HepG2 (cell line): Measurements from ENCODE around the gene SUB1. TPM values are rescaled to one million over a fixed set of nuclear protein-coding genes. Genes with fewer than 3 reads are reported as not detected.

ENCODE experiments used
- CREB1 ChIP-seq, 2 experiments: fragments of 450-650 bp in 1 of 2; IDR thresholded peaks; 2 replicates each; pipeline ENCODE4 v1.6.1; 2016 to 2017; ENCODE audit warnings: control low read depth in 1 of 2, mild to moderate bottlenecking in 1 of 2, missing compliant biosample characterization in 1 of 2, missing genetic modification characterization in 1 of 2
- DBP ChIP-seq: sonication (generic); formaldehyde crosslinking; IDR thresholded peaks from 2 replicates; pipeline ENCODE4 v1.4.0; 2020; ENCODE audit warnings: missing genetic modification reagents; ENCODE audit errors: not compliant biosample characterization
- FOXK2 ChIP-seq: fragments of 450-650 bp; IDR thresholded peaks from 2 replicates; pipeline ENCODE4 v1.6.1; 2016
- GABPA ChIP-seq, 2 experiments: IDR thresholded peaks; 2 replicates each; pipeline ENCODE4 v1.6.1; 2011 to 2016; ENCODE audit warnings: low read depth in 2 of 2, low read length in 1 of 2, missing biosample characterization in 1 of 2, missing genetic modification characterization in 1 of 2
- GATAD2A ChIP-seq: IDR thresholded peaks from 2 replicates; pipeline ENCODE4 v1.6.1; 2016
- KDM1A ChIP-seq: IDR thresholded peaks from 2 replicates; pipeline ENCODE4 v1.6.1; 2016; ENCODE audit warnings: missing compliant biosample characterization
- KLF12 ChIP-seq: sonication (generic); formaldehyde crosslinking; IDR thresholded peaks from 2 replicates; pipeline ENCODE4 v1.4.0; 2020; ENCODE audit warnings: missing genetic modification reagents, borderline replicate concordance
- MIXL1 ChIP-seq: IDR thresholded peaks from 2 replicates; pipeline ENCODE4 v1.6.1; 2016
- PREB ChIP-seq: sonication (generic); formaldehyde crosslinking; IDR thresholded peaks from 2 replicates; pipeline ENCODE4 v1.4.0; 2020; ENCODE audit warnings: missing genetic modification reagents
- RFX3 ChIP-seq: IDR thresholded peaks from 2 replicates; pipeline ENCODE4 v1.6.1; 2016; ENCODE audit warnings: missing biosample characterization, missing genetic modification reagents
- SRSF1 ChIP-seq: fragments of 200-400 bp; formaldehyde crosslinking; optimal IDR thresholded peaks from 2 replicates; pipeline ENCODE3; 2017; ENCODE audit warnings: mild to moderate bottlenecking, low read depth, low read length, moderate library complexity
- STAG1 ChIP-seq: sonication (generic); formaldehyde crosslinking; IDR thresholded peaks from 2 replicates; pipeline ENCODE4 v1.4.0; 2020; ENCODE audit warnings: missing genetic modification reagents
- TBX2 ChIP-seq: sonication (generic); formaldehyde crosslinking; IDR thresholded peaks from 2 replicates; pipeline ENCODE4 v1.5.0; 2020; ENCODE audit warnings: missing genetic modification reagents, mild to moderate bottlenecking, borderline replicate concordance
- TSC22D2 ChIP-seq: sonication (generic); formaldehyde crosslinking; IDR thresholded peaks from 2 replicates; pipeline ENCODE4 v1.5.1; 2020; ENCODE audit warnings: missing genetic modification reagents, mild to moderate bottlenecking, borderline replicate concordance
- WIZ ChIP-seq: sonication (generic); formaldehyde crosslinking; IDR thresholded peaks from 2 replicates; pipeline ENCODE4 v1.5.1; 2020; ENCODE audit warnings: mild to moderate bottlenecking, missing genetic modification reagents
- ZNF136 ChIP-seq: sonication (generic); formaldehyde crosslinking; IDR thresholded peaks from 2 replicates; pipeline ENCODE4 v1.8.1; 2022; ENCODE audit warnings: low read depth, mild to moderate bottlenecking, moderate library complexity, missing genetic modification reagents
- ZNF513 ChIP-seq: sonication (generic); formaldehyde crosslinking; conservative IDR thresholded peaks from 2 replicates; pipeline ENCODE4 v1.5.0; 2020; ENCODE audit warnings: missing genetic modification reagents
- ZNF644 ChIP-seq: IDR thresholded peaks from 2 replicates; pipeline ENCODE4 v1.6.1; 2016; ENCODE audit warnings: low read depth
- ZNF740 ChIP-seq: sonication (generic); formaldehyde crosslinking; IDR thresholded peaks from 2 replicates; pipeline ENCODE4 v1.4.0; 2020; ENCODE audit warnings: missing genetic modification reagents
- ZSCAN22 ChIP-seq: sonication (generic); formaldehyde crosslinking; IDR thresholded peaks from 2 replicates; pipeline ENCODE4 v1.4.0; 2020; ENCODE audit warnings: mild to moderate bottlenecking, missing genetic modification reagents
- polyA plus RNA-seq, 8 experiments: library from polyadenylated mRNA; depleted of rRNA in 3 of 8; stranded (reverse) in 7 of 8; unstranded in 1 of 8; fragments of >200 nt; fragmentation: Illumina TruSeq in 4 of 8; extraction: Trizol in 4 of 8; gene quantifications; 2 replicates each; pipeline versions ENCODE4 v1.2.1 to v1.2.3, GENCODE V29; 2011 to 2016; ENCODE audit warnings: low read depth in 4 of 8, missing spikeins in 1 of 8, mixed read lengths in 1 of 8; ENCODE audit not compliant: insufficient read depth in 1 of 8
- total RNA-seq, 5 experiments: library from RNA; depleted of rRNA; stranded (reverse); fragments of >200 nt; fragmentation: Illumina TruSeq; extraction: Trizol; gene quantifications; 2 replicates each; pipeline ENCODE4 v1.2.3, GENCODE V29; 2016; ENCODE audit warnings: low read depth in 1 of 5
- TF ChIP-seq, protein P1 (sequence below): sonication (generic); formaldehyde crosslinking; IDR thresholded peaks from 2 replicates; pipeline ENCODE4 v1.8.0; 2023; ENCODE audit warnings: mild to moderate bottlenecking, missing genetic modification reagents
- TF ChIP-seq, protein P2 (sequence below): IDR thresholded peaks from 2 replicates; pipeline ENCODE4 v1.6.1; 2016; ENCODE audit warnings: mild to moderate bottlenecking

Gene SUB1
- total and polyA plus RNA-seq, 2 of the 13 experiments (the other 11 are each of a cell fraction or from before 2014, with no cell fraction given) = 182 to 693 TPM

DNA sequence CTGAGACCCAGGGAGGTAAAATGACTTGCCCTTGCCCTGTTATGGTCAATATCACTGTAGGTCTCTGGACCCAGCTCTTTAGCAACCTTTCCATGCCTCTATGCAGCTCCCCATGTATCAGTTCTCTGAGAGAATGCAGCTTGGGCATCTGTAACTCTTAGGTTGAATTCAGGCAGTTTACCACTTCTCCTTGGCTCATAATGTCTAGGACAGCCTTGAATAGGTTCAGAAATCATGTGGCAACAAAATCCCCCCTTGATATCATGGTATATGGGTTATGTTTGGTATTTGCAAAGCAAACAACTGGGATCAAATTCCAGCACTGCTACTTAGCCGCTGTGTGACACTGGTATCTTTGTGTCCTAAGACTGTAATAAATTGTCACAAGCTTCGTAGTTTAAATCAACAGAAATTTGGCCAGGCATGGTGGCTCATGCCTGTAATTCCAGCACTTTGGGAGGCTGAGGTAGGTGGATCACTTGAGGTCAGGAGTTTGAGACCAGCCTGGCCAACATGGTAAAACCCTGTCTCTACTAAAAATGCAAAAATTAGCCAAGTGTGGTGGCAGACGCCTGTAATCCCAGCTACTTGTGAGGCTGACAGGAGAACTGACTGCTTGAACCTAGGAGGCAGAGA, 10.7 kb upstream of the SUB1 start (continued):
- no peak; the same call in 1 of the 2 replicates for TF ChIP-seq STAG1 (CRISPR knock-in tag)
- peak; percentile 43; the same call in 1 of the 2 replicates for TF ChIP-seq KLF12 (CRISPR knock-in tag)
- no peak for TF ChIP-seq RFX3
- TF ChIP-seq, protein P1, sequence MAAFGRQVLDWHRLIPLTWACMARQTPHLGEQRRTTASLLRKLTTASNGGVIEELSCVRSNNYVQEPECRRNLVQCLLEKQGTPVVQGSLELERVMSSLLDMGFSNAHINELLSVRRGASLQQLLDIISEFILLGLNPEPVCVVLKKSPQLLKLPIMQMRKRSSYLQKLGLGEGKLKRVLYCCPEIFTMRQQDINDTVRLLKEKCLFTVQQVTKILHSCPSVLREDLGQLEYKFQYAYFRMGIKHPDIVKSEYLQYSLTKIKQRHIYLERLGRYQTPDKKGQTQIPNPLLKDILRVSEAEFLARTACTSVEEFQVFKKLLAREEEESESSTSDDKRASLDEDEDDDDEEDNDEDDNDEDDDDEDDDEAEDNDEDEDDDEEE (CRISPR knock-in tag) = peak; percentile 48; the same call in 1 of the 2 replicates
- peak; percentile 95 for TF ChIP-seq GATAD2A (CRISPR knock-in tag)
- TF ChIP-seq FOXK2 = no peak
- TF ChIP-seq KDM1A = peak; percentile 61; the same call in 1 of the 2 replicates
- TF ChIP-seq MIXL1 (CRISPR knock-in tag) = peak; percentile 81
- TF ChIP-seq SRSF1 = no peak
- TF ChIP-seq ZNF136 = no peak
- no peak for TF ChIP-seq WIZ
- no peak for TF ChIP-seq ZSCAN22 (CRISPR knock-in tag)
- TF ChIP-seq TSC22D2 (CRISPR knock-in tag) = no peak
- TF ChIP-seq PREB (CRISPR knock-in tag) = no peak
- peak; percentile 78; the same call in 1 of the 2 replicates for TF ChIP-seq ZNF644 (CRISPR knock-in tag)
- TF ChIP-seq ZNF513 = no peak
- TF ChIP-seq, protein P2, sequence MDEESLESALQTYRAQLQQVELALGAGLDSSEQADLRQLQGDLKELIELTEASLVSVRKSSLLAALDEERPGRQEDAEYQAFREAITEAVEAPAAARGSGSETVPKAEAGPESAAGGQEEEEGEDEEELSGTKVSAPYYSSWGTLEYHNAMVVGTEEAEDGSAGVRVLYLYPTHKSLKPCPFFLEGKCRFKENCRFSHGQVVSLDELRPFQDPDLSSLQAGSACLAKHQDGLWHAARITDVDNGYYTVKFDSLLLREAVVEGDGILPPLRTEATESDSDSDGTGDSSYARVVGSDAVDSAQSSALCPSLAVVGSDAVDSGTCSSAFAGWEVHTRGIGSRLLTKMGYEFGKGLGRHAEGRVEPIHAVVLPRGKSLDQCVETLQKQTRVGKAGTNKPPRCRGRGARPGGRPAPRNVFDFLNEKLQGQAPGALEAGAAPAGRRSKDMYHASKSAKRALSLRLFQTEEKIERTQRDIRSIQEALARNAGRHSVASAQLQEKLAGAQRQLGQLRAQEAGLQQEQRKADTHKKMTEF (CRISPR knock-in tag) = peak; percentile 85
- TF ChIP-seq GABPA (IDR thresholded peaks at IDR 0.05; ENCODE audit: low read depth, low read length) = no peak
- 0 out of 2 replicates have a peak, but pooled peaks have one; percentile 28 for TF ChIP-seq GABPA (CRISPR knock-in tag; IDR thresholded peaks at IDR 0.05; ENCODE audit: low read depth)
- TF ChIP-seq CREB1 (IDR thresholded peaks at IDR 0.05) = no peak
- peak; percentile 46; the same call in 1 of the 2 replicates for TF ChIP-seq CREB1 (CRISPR knock-in tag; IDR thresholded peaks at IDR 0.05)
- TF ChIP-seq ZNF740 (CRISPR knock-in tag) = 0 out of 2 replicates have a peak, but pooled peaks have one; percentile 44
- TF ChIP-seq DBP (CRISPR knock-in tag) = peak; percentile 76
- TF ChIP-seq TBX2 = peak; percentile 82
